K562 (cell line): ENCODE data around the gene SGMS1. TPM values are rescaled to one million over a fixed set of nuclear protein-coding genes. Genes with fewer than 3 reads are reported as not detected.

Experiments
- BCOR ChIP-seq: fragments of 450-650 bp; IDR thresholded peaks from 2 replicates; pipeline ENCODE4 v1.6.1; 2016
- C11orf30 ChIP-seq: fragments of 450-650 bp; IDR thresholded peaks from 2 replicates; pipeline ENCODE4 v1.6.1; 2016; ENCODE audit warnings: low read depth, mild to moderate bottlenecking
- CBFA2T2 ChIP-seq: fragments of 450-650 bp; conservative IDR thresholded peaks from 2 replicates; pipeline ENCODE4 v1.6.1; 2017; ENCODE audit warnings: mild to moderate bottlenecking
- CBX1 ChIP-seq: sonication (generic); IDR thresholded peaks from 2 replicates; pipeline ENCODE4 v1.6.1; 2016; ENCODE audit warnings: antibody characterized with exemption, low read depth, mild to moderate bottlenecking
- CBX3 ChIP-seq, 2 experiments: IDR thresholded peaks; 1 replicate in 1 of 2; 2 replicates in 1 of 2; pipeline ENCODE4 v1.6.1; 2012; ENCODE audit warnings: inconsistent platforms in 2 of 2, low read length in 2 of 2, borderline replicate concordance in 1 of 2, control low read depth in 1 of 2
- ESRRA ChIP-seq: fragments of 450-650 bp; IDR thresholded peaks from 2 replicates; pipeline ENCODE4 v1.6.1; 2014; ENCODE audit warnings: low read depth, mild to moderate bottlenecking, moderate library complexity, borderline replicate concordance
- GATA2 ChIP-seq: sonication (generic); formaldehyde crosslinking; IDR thresholded peaks from 2 replicates; pipeline ENCODE4 v1.4.0; 2020; ENCODE audit warnings: mild to moderate bottlenecking, missing genetic modification reagents
- HDAC1 ChIP-seq, 2 experiments: fragments of 450-650 bp; IDR thresholded peaks; 2 replicates each; pipeline ENCODE4 v1.6.1; 2016 to 2017; ENCODE audit warnings: inconsistent platforms in 1 of 2, mild to moderate bottlenecking in 1 of 2, moderate library complexity in 1 of 2
- KDM1A ChIP-seq, 2 experiments: fragments of 450-650 bp; IDR thresholded peaks; 2 replicates each; pipeline ENCODE4 v1.6.1; 2016; ENCODE audit warnings: mild to moderate bottlenecking in 2 of 2
- MAFF ChIP-seq: IDR thresholded peaks from 2 replicates; pipeline ENCODE4 v1.6.1; 2012; ENCODE audit warnings: low read length, improper control_type of control experiment
- MAFK ChIP-seq: IDR thresholded peaks from 2 replicates; pipeline ENCODE4 v1.6.1; 2011; ENCODE audit warnings: low read length, improper control_type of control experiment
- NBN ChIP-seq: fragments of 450-650 bp; IDR thresholded peaks from 2 replicates; pipeline ENCODE4 v1.6.1; 2016; ENCODE audit warnings: low read depth, mild to moderate bottlenecking
- NCOA4 ChIP-seq: fragments of 450-650 bp; IDR thresholded peaks from 2 replicates; pipeline ENCODE4 v1.6.1; 2018; ENCODE audit warnings: mild to moderate bottlenecking; ENCODE audit not compliant: partially characterized antibody
- RCOR1 ChIP-seq, 2 experiments: IDR thresholded peaks; 2 replicates each; pipeline ENCODE4 v1.6.1; 2012; ENCODE audit warnings: low read depth in 2 of 2, low read length in 2 of 2, borderline replicate concordance in 1 of 2, improper control_type of control experiment in 1 of 2
- TCF3 ChIP-seq: sonication (generic); formaldehyde crosslinking; IDR thresholded peaks from 2 replicates; pipeline ENCODE4 v1.4.0; 2020; ENCODE audit warnings: mild to moderate bottlenecking, missing genetic modification reagents
- TEAD1 ChIP-seq, 2 experiments: fragments of 450-650 bp in 1 of 2; sonication (generic) in 1 of 2; formaldehyde crosslinking; IDR thresholded peaks; 2 replicates each; pipeline versions ENCODE4 v1.4.0 to v1.8.0; 2020 to 2022; ENCODE audit warnings: mild to moderate bottlenecking in 2 of 2, missing genetic modification reagents in 1 of 2
- polyA plus RNA-seq, 8 experiments: library from polyadenylated mRNA; depleted of rRNA in 4 of 8; stranded (reverse) in 5 of 8; unstranded in 3 of 8; fragments of >200 nt; fragmentation: Nextera tagmentation in 2 of 8; fragmentation: Illumina TruSeq in 1 of 8; extraction: Ambion mirVana in 2 of 8; extraction: Trizol in 1 of 8; gene quantifications; 2 replicates each; pipeline versions ENCODE4 v1.2.1 to v1.2.3, GENCODE V29; 2011 to 2014; ENCODE audit warnings: inconsistent platforms in 1 of 8, missing spikeins in 1 of 8
- total RNA-seq, 7 experiments: library from RNA; depleted of rRNA in 6 of 7; stranded (reverse); fragments of >200 nt in 6 of 7; fragmentation: Illumina TruSeq in 2 of 7; extraction: Trizol in 2 of 7; gene quantifications; 2 replicates each; pipeline versions ENCODE4 v1.2.1 to v1.2.3, GENCODE V29; 2011 to 2021; ENCODE audit warnings: low replicate concordance in 1 of 7
- TF ChIP-seq, protein P1 (sequence below): fragments of 450-650 bp; IDR thresholded peaks from 2 replicates; pipeline ENCODE4 v1.6.1; 2016; ENCODE audit warnings: borderline replicate concordance
- TF ChIP-seq, protein P2 (sequence below): fragments of 450-650 bp; IDR thresholded peaks from 2 replicates; pipeline ENCODE4 v1.6.1; 2016; ENCODE audit warnings: missing biosample characterization, missing genetic modification characterization
- TF ChIP-seq, protein P3 (sequence below): sonication (generic); formaldehyde crosslinking; IDR thresholded peaks from 2 replicates; pipeline ENCODE4 v1.8.1; 2023; ENCODE audit warnings: mild to moderate bottlenecking, missing genetic modification reagents, moderate library complexity
- TF ChIP-seq, protein P4 (sequence below): fragments of 450-650 bp; IDR thresholded peaks from 2 replicates; pipeline ENCODE4 v1.6.1; 2016; ENCODE audit warnings: mild to moderate bottlenecking

SGMS1 gene
- total and polyA plus RNA-seq, 9 of the 15 experiments (the other 6 are each of a cell fraction or from before 2014, with no cell fraction given), result 22.6 to 232 (median 82.2) TPM

DNA sequence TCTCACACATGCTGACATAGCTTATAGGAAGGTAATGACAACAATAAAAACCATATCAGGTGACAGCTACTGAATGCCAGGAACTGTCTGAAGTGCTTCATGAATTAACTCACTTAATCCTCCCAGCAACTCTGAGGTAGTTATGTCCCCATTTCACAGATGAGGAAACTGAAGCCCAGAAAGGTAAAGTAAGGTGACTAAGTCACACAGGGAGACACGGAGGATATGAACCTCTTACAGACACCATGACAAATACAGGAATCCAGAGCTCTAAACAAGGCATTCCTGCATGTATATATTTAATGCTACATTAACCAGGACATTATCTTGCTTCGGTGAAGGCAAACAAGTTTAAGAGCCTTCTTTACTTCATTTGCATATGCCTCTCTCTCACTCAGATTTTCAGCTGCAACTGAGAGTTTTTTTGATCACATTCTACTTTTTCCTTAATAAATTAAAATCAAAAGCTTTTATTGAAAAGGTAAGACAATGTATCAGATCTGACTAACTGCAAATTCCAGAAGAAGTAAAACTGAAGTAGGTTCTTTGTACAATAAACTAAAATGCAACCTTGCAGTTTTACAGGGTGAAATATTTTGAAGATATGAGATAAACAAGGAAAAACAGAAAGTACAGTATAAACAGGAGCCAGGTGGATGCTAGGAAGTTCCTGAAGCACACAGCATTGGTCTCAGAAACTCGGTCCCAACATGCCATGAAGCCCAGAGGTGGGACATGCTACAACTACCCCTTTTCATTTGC lies 79.5 kb downstream of the SGMS1 start (continued):
- peak; percentile 97 for TF ChIP-seq C11orf30
- TF ChIP-seq, protein P1, sequence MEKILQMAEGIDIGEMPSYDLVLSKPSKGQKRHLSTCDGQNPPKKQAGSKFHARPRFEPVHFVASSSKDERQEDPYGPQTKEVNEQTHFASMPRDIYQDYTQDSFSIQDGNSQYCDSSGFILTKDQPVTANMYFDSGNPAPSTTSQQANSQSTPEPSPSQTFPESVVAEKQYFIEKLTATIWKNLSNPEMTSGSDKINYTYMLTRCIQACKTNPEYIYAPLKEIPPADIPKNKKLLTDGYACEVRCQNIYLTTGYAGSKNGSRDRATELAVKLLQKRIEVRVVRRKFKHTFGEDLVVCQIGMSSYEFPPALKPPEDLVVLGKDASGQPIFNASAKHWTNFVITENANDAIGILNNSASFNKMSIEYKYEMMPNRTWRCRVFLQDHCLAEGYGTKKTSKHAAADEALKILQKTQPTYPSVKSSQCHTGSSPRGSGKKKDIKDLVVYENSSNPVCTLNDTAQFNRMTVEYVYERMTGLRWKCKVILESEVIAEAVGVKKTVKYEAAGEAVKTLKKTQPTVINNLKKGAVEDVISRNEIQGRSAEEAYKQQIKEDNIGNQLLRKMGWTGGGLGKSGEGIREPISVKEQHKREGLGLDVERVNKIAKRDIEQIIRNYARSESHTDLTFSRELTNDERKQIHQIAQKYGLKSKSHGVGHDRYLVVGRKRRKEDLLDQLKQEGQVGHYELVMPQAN, result 0 out of 2 replicates have a peak, but pooled peaks have one; percentile 19
- TF ChIP-seq, protein P2, sequence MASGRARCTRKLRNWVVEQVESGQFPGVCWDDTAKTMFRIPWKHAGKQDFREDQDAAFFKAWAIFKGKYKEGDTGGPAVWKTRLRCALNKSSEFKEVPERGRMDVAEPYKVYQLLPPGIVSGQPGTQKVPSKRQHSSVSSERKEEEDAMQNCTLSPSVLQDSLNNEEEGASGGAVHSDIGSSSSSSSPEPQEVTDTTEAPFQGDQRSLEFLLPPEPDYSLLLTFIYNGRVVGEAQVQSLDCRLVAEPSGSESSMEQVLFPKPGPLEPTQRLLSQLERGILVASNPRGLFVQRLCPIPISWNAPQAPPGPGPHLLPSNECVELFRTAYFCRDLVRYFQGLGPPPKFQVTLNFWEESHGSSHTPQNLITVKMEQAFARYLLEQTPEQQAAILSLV (tag), result 0 out of 2 replicates have a peak, but pooled peaks have one; percentile 37
- 0 out of 2 replicates have a peak, but pooled peaks have one; percentile 27 for TF ChIP-seq NBN
- peak in 1 of 2 experiments; percentile 92; a peak in 3 of 4 replicates for TF ChIP-seq RCOR1 (IDR thresholded peaks at IDR 0.05; ENCODE audit: borderline replicate concordance in 1 of 2, low read depth in 2 of 2, low read length in 2 of 2)
- peak; percentile 94 for TF ChIP-seq MAFF
- TF ChIP-seq BCOR, result peak; percentile 100
- TF ChIP-seq, protein P3, sequence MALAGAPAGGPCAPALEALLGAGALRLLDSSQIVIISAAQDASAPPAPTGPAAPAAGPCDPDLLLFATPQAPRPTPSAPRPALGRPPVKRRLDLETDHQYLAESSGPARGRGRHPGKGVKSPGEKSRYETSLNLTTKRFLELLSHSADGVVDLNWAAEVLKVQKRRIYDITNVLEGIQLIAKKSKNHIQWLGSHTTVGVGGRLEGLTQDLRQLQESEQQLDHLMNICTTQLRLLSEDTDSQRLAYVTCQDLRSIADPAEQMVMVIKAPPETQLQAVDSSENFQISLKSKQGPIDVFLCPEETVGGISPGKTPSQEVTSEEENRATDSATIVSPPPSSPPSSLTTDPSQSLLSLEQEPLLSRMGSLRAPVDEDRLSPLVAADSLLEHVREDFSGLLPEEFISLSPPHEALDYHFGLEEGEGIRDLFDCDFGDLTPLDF (CRISPR knock-in tag), result no peak
- TF ChIP-seq TCF3, result no peak
- peak; percentile 70; the same call in 1 of the 2 replicates for TF ChIP-seq CBX1
- TF ChIP-seq NCOA4, result peak; percentile 63
- TF ChIP-seq, protein P4, sequence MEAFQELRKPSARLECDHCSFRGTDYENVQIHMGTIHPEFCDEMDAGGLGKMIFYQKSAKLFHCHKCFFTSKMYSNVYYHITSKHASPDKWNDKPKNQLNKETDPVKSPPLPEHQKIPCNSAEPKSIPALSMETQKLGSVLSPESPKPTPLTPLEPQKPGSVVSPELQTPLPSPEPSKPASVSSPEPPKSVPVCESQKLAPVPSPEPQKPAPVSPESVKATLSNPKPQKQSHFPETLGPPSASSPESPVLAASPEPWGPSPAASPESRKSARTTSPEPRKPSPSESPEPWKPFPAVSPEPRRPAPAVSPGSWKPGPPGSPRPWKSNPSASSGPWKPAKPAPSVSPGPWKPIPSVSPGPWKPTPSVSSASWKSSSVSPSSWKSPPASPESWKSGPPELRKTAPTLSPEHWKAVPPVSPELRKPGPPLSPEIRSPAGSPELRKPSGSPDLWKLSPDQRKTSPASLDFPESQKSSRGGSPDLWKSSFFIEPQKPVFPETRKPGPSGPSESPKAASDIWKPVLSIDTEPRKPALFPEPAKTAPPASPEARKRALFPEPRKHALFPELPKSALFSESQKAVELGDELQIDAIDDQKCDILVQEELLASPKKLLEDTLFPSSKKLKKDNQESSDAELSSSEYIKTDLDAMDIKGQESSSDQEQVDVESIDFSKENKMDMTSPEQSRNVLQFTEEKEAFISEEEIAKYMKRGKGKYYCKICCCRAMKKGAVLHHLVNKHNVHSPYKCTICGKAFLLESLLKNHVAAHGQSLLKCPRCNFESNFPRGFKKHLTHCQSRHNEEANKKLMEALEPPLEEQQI, result peak; percentile 28; the same call in 1 of the 2 replicates
- TF ChIP-seq KDM1A (IDR thresholded peaks at IDR 0.05), result peak; percentile 93 to 98
- peak; percentile 95 for TF ChIP-seq MAFK
- no peak for TF ChIP-seq GATA2 (CRISPR knock-in tag)
- TF ChIP-seq HDAC1 (IDR thresholded peaks at IDR 0.05), result peak; percentile 72 to 73; a peak in 3 of 4 replicates
- TF ChIP-seq CBX3 (IDR thresholded peaks at IDR 0.05; ENCODE audit: borderline replicate concordance in 1 of 2, low read length in 2 of 2), result peak in 1 of 2 experiments; percentile 85; a peak in 2 of 3 replicates
- TF ChIP-seq CBFA2T2, result no peak
- 0 out of 2 replicates have a peak, but pooled peaks have one; percentile 71 for TF ChIP-seq ESRRA
- TF ChIP-seq TEAD1 (CRISPR knock-in tag; IDR thresholded peaks at IDR 0.05), result no peak
